T-helper 1 cell treated with Interleukin-12 subunit alpha and Interleukin-12 subunit beta and Interleukin-4 antibody, amounts not matched to agents 30 μg/mL and 1 μg/mL, for 36 hours (primary cell): Measurements from ENCODE around the gene CALU.

ENCODE experiments used
- H3K27ac Mint-ChIP-seq: one replicate; pipeline ENCODE4 v1.8.0; 2021; ENCODE audit warnings: mild to moderate bottlenecking, mixed read lengths
- H3K27me3 Mint-ChIP-seq: one replicate; pipeline ENCODE4 v1.8.0; 2021; ENCODE audit warnings: low read depth, mixed read lengths
- H3K36me3 Mint-ChIP-seq: one replicate; pipeline ENCODE4 v1.8.0; 2021; ENCODE audit warnings: low read depth, mixed read lengths
- H3K4me1 Mint-ChIP-seq: one replicate; pipeline ENCODE4 v1.8.0; 2021; ENCODE audit warnings: low read depth, mixed read lengths
- H3K4me3 Mint-ChIP-seq: one replicate; pipeline ENCODE4 v1.8.0; 2021; ENCODE audit warnings: mild to moderate bottlenecking, moderate library complexity, mixed read lengths
- H3K9me3 Mint-ChIP-seq: one replicate; pipeline ENCODE4 v1.8.0; 2021; ENCODE audit warnings: mixed read lengths

The CALU gene

DNA sequence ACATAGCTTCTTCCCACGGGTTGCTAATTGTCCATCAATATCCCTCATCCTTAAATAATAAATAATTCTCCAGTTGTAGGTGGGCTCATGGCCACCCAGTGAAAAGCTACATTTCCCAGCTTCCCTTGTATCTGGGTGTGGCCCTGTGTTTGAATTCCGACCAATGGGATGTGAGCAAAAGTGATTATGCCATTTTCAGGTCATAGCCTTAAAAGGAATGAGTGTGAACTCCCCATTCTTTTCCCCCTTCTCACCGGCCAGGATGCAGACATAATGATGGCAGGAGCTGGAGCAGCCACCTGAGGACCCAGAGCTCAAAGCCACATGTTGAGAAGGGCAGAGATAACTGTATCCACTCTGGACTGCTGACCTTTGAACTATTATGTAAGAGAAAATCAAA lies 30.3 kb upstream of the CALU start:
- Mint-ChIP-seq H3K27me3 (peaks cover 19% of the 10 kb centered on the region), H3K9me3 (no peaks in the 10 kb centered on the region), H3K4me1 (no peaks in the 10 kb centered on the region), H3K36me3 (no peaks in the 10 kb centered on the region), H3K4me3 (no peak overlapping the region), H3K27ac (no peak overlapping the region)

- Mint-ChIP-seq H3K36me3 (no peaks in the 10 kb centered on the region), H3K27me3 (peaks cover 22% of the 10 kb centered on the region), H3K4me3 (no peak overlapping the region), H3K4me1 (no peaks in the 10 kb centered on the region), H3K27ac (no peak overlapping the region), H3K9me3 (no peaks in the 10 kb centered on the region)
These were observed 28.7 kb upstream of the CALU start for GRCh38 chr7:128710481-128710880.

- Mint-ChIP-seq H3K4me1 (no peaks in the 10 kb centered on the region), H3K27me3 (peaks cover 27% of the 10 kb centered on the region), H3K4me3 (no peak overlapping the region), H3K9me3 (no peaks in the 10 kb centered on the region), H3K27ac (no peak overlapping the region), H3K36me3 (no peaks in the 10 kb centered on the region)
These were observed 25.4 kb upstream of the CALU start for GRCh38 chr7:128713794-128714193.

DNA sequence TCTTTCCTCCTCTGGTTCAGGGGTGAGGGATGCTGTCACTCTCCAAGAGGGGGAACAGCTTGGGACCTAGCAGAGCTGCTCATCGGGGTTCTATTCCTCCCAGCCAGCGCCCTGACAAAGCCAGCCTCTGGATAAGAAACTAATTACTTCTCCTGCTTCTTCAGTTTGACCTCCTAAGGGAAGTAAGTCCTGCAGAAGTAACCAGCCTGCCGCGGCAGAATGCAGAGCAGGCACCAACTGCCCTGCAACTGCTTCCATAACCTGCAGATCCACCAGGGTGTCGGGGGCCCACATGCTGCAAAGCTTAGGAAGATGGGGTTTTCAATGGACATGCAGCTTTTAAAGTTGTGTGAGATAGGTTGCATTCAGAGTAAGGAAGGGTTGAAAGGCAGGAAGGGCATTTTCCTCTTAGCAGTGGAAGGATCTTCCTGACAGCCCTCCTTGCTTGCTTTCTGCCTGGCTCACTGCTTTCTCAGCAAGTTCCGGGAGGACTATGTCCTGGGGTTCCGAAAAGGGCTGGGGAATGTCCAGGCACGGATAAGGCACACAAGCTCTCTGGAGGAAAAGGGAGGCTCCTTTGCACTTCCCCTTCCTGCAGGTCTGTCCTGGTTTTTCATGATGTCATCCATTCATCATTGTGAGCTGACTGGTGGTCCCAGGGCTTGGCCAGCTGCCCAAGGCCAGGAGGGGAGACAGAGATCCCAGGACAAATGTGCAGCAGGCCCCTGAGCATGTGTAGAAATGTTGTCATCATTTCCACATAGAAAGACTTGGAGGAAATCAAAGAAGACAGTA lies 24.3 kb upstream of the CALU start:
- peaks cover 25% of the 10 kb centered on the region for H3K27me3 Mint-ChIP-seq
- no peak overlapping the region for H3K4me3 Mint-ChIP-seq
- no peaks in the 10 kb centered on the region for H3K36me3 Mint-ChIP-seq
- H3K4me1 Mint-ChIP-seq: no peaks in the 10 kb centered on the region
- H3K9me3 Mint-ChIP-seq: no peaks in the 10 kb centered on the region
- no peak overlapping the region for H3K27ac Mint-ChIP-seq

GRCh38 chr7:128718967-128719642 lies 20.1 kb upstream of the CALU start:
- no peak overlapping the region for H3K27ac Mint-ChIP-seq
- H3K4me3 Mint-ChIP-seq: no peak overlapping the region
- H3K9me3 Mint-ChIP-seq: no peaks in the 10 kb centered on the region
- H3K4me1 Mint-ChIP-seq: no peaks in the 10 kb centered on the region
- H3K36me3 Mint-ChIP-seq: no peaks in the 10 kb centered on the region
- H3K27me3 Mint-ChIP-seq: peaks cover 25% of the 10 kb centered on the region

DNA sequence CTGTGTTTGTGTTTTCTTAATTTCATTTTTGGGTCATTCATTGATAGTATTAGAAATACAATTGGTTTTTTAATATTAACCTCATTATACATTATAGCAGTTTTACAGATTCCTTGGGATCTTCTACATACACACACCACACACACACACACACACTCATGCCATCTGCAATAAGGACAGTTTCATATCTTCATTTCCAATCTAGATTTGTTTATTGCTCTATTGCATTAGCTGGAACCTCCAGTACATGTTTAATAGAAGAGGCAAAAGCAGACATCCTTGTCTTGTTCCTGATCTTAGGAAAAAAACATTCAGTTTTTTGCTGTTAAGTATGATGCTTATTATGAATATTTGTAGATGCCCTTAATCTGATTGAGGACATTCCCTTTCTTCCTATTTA lies 17.8 kb upstream of the CALU start:
- no peak overlapping the region for H3K4me3 Mint-ChIP-seq
- no peaks in the 10 kb centered on the region for H3K36me3 Mint-ChIP-seq
- no peaks in the 10 kb centered on the region for H3K4me1 Mint-ChIP-seq
- no peaks in the 10 kb centered on the region for H3K9me3 Mint-ChIP-seq
- peaks cover 33% of the 10 kb centered on the region for H3K27me3 Mint-ChIP-seq
- no peak overlapping the region for H3K27ac Mint-ChIP-seq

- H3K9me3 Mint-ChIP-seq: no peaks in the 10 kb centered on the region
- no peak overlapping the region for H3K4me3 Mint-ChIP-seq
- no peaks in the 10 kb centered on the region for H3K4me1 Mint-ChIP-seq
- no peaks in the 10 kb centered on the region for H3K36me3 Mint-ChIP-seq
- H3K27ac Mint-ChIP-seq: no peak overlapping the region
- H3K27me3 Mint-ChIP-seq: peaks cover 31% of the 10 kb centered on the region
These were observed 14.4 kb upstream of the CALU start for GRCh38 chr7:128724743-128725142.

DNA sequence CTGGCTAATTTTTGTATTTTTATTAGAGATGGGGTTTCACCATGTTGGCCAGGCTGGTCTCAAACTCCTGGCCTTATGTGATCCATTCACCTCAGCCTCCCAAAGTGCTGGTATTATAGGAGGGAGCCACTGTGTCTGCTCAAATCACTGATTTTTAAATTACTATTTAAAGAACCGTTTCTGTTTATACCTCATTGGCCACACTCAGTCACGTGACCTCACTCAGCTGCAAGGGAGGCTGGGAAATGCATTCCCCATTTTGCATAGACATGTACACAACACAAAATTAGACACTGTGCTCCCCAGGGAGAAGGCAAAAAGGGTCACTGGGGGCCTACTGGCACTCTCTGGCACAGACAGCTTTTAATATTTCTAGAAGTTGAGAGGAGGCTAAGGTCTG lies 13.6 kb upstream of the CALU start:
- Mint-ChIP-seq H3K36me3 (no peaks in the 10 kb centered on the region), H3K4me3 (no peak overlapping the region), H3K27me3 (peaks cover 27% of the 10 kb centered on the region), H3K9me3 (no peaks in the 10 kb centered on the region), H3K27ac (no peak overlapping the region), H3K4me1 (no peaks in the 10 kb centered on the region)

GRCh38 chr7:128726059-128726736 lies 13.0 kb upstream of the CALU start:
- H3K4me3 Mint-ChIP-seq: no peak overlapping the region
- H3K4me1 Mint-ChIP-seq: no peaks in the 10 kb centered on the region
- no peaks in the 10 kb centered on the region for H3K9me3 Mint-ChIP-seq
- no peaks in the 10 kb centered on the region for H3K36me3 Mint-ChIP-seq
- no peak overlapping the region for H3K27ac Mint-ChIP-seq
- H3K27me3 Mint-ChIP-seq: peaks cover 31% of the 10 kb centered on the region

GRCh38 chr7:128726737-128727072 lies 12.5 kb upstream of the CALU start:
- H3K27ac Mint-ChIP-seq: no peak overlapping the region
- no peak overlapping the region for H3K4me3 Mint-ChIP-seq
- H3K9me3 Mint-ChIP-seq: no peaks in the 10 kb centered on the region
- H3K4me1 Mint-ChIP-seq: no peaks in the 10 kb centered on the region
- no peaks in the 10 kb centered on the region for H3K36me3 Mint-ChIP-seq
- H3K27me3 Mint-ChIP-seq: peaks cover 31% of the 10 kb centered on the region

GRCh38 chr7:128727239-128727638 lies 11.9 kb upstream of the CALU start:
- H3K27ac Mint-ChIP-seq: no peak overlapping the region

GRCh38 chr7:128728598-128728997 lies 10.6 kb upstream of the CALU start:
- Mint-ChIP-seq H3K4me3 (no peak overlapping the region), H3K4me1 (no peaks in the 10 kb centered on the region), H3K9me3 (no peaks in the 10 kb centered on the region), H3K27ac (no peak overlapping the region), H3K36me3 (no peaks in the 10 kb centered on the region), H3K27me3 (peaks cover 23% of the 10 kb centered on the region)

More at GRCh38 chr7:128727239-128727638, 11.9 kb upstream of the CALU start:
- H3K27me3 Mint-ChIP-seq: peaks cover 25% of the 10 kb centered on the region
- no peaks in the 10 kb centered on the region for H3K9me3 Mint-ChIP-seq
- no peak overlapping the region for H3K4me3 Mint-ChIP-seq
- H3K4me1 Mint-ChIP-seq: no peaks in the 10 kb centered on the region
- H3K36me3 Mint-ChIP-seq: no peaks in the 10 kb centered on the region

- Mint-ChIP-seq H3K27ac (no peak overlapping the region), H3K4me1 (no peaks in the 10 kb centered on the region), H3K4me3 (no peak overlapping the region), H3K36me3 (no peaks in the 10 kb centered on the region), H3K27me3 (peaks cover 20% of the 10 kb centered on the region), H3K9me3 (no peaks in the 10 kb centered on the region)
These were observed 9.7 kb upstream of the CALU start for GRCh38 chr7:128729494-128729893.

DNA sequence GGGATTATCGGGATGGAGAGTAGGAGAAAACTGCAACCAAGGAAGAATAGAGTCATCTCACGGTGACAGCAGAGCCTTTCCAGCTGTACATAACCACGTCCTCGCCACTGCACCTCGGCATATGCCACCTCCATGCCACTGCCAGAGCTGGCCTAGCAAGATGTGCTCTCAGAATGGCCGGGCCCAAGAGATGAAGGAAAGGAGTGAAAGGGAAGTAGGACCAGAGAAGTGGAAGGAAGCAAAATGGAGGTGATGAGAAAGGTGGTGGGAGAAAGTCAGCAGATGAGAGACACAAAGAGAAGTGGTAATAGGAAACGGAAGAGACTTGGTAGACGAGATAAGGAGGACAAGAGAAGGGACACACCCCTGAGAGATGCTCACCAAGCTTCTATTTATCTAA lies 8.0 kb upstream of the CALU start:
- Mint-ChIP-seq H3K4me1 (no peaks in the 10 kb centered on the region), H3K4me3 (no peak overlapping the region), H3K36me3 (no peaks in the 10 kb centered on the region), H3K27ac (no peak overlapping the region), H3K9me3 (no peaks in the 10 kb centered on the region), H3K27me3 (peaks cover 16% of the 10 kb centered on the region)
